Femur (tissue), 1 donor: ENCODE measurements around the gene GNAZ.

ENCODE experiments used
- DNase-seq: peaks from one replicate; pipeline ENCODE4 v3.0.0-alpha.2; 2017

GNAZ gene

DNA sequence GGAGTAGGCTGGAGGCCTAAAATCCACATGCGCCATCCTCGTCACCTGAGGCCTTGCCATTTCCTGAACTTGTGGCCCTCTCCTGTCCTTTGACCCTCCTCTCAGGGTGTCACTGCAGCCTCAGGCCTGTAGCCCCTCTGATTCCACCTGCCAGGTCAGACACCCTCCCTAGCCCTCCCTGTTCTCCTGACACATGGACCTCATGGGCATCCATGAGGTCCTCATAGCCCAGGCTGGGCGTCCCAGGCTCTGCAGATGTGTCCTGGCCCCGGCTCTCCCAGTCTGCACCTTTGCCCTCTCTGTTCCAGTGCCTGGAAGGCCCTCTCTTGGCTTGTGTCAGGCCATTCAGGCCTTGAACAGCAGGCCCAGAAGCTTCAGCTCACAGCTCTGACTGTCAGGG is 90.7 kb downstream of the GNAZ start:
- no peak for DNase-seq

DNA sequence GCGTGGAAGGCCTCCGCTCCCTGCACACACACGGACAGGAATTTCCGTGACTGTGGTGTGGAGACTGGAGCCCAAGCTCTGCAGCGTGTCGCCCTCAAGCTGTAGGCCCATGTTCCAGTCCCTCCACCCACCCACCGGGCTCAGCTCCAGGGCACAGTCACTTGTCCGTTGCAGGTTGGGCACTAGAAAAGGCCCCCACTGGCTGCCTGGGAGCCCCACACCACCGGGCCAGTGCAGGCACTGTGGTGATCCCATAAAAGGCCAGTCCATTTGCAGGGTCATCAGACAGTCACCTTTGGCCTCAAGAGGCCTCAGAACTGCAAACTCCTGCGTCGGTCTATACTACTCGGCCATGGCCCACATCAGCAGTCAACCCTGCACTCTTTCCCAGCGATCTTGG is 91.3 kb downstream of the GNAZ start:
- no peak for DNase-seq

DNA sequence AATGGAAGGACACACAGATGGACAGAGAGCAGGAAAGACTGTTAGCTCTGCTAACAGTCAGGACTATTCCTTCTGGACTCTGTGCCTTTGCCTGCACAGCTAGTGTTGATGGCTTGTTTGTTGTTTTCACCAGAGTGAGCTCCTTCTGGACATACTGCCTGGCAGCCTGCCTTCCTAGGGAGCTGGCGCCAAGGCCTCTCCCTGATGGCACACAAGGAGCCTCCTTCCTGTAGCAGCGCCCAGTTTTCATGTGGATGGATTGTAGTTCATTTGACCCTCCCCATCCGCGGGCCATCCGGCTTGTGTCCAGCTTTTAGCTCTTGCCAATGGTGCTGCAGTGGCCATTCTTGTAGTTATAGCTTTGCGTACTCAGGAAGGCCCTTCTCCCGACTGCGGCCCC is 93.3 kb downstream of the GNAZ start:
- no peak for DNase-seq

DNA sequence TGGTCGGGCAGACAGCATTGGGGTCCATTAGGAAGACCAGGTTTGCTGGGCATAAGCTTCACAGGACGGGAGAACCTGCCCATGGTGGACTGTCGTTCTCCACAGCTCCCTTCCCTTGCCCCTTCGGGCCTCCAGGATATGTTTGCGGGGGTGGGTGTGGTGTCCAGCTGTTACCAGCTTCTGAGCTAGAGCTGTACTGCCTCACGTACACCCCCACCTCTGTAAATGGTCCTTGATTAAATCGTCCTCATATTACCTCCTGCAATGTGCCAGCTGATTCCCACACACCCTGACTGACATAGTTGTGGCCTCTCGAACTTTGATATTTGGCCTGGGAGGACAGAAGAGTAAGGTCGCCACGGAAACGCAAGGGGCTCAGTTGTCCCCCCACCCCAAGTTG is 93.8 kb downstream of the GNAZ start:
- DNase-seq, result no peak

DNA sequence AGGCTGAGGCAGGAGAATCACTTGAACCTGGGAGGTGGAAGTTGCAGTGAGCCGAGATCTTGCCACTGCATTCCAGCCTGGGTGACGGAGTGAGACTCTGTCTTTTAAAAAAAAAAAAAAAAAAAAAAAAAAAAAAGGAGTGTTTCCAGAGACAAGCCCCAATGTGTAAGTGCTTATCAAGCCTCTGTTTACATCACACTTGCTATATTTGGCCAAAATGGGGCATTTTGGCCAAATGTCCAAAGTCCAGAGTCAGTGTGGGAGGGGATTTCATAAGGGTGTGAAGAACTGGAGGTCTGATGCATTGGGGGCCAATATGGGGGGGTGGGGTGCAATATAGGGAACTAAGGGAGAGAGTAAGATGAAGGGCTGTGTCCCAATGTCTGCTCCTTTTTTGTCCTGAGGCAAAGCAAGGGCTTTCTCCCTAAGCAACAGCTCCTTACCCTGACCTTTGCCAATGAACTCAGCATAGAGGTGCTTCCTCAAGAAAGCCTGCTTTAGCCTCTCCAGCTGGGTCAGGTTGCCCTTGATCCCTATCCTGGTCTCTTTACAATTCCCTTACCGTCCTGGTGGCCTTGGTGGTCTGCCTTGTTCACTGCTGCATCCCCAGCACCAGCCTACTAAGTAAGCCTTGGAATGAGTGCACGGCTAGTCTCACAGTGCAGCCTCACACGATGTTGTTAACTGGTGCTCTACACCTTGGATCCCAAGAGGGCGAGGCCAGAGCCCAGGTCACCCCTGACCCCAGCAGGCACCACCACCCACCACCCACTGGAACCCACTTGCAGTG is 95.9 kb downstream of the GNAZ start:
- no peak for DNase-seq

DNA sequence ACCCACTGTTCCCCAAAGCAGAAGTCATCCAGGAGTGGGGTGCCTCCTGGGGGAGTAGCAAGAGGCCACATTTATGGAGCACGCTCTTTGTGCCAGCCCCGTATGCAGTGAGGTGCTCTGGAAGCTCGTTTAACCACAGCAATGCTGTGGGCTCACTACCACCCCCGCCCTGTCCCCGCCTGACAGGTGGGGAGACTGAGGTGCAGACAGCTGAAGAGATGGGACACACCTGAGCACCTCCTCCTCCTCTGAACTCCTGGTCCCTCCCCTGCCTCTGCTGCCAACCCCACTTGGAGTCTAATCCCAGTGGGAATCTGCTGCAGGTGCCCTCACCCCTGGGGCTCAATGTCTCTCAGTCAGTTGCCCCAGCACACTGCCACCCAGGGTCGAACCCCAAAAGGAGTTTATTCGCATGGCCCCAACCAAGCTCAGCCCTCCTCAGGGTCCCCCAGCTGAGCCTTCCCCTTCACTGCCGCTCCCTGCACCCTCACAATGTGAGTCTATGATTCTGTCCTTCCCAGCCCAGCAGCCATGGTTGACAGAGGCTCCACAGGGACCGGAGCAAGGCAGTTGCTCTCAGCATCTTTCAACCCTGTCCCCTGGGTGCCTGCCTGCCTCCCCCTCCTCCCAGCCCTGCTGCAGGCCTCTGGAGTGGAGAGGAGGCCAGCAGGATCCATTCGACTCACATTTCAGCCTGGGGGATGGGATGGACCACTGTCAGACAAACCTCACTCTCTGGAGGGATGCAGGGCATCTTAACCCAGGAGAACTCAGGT is 96.7 kb downstream of the GNAZ start:
- no peak for DNase-seq

DNA sequence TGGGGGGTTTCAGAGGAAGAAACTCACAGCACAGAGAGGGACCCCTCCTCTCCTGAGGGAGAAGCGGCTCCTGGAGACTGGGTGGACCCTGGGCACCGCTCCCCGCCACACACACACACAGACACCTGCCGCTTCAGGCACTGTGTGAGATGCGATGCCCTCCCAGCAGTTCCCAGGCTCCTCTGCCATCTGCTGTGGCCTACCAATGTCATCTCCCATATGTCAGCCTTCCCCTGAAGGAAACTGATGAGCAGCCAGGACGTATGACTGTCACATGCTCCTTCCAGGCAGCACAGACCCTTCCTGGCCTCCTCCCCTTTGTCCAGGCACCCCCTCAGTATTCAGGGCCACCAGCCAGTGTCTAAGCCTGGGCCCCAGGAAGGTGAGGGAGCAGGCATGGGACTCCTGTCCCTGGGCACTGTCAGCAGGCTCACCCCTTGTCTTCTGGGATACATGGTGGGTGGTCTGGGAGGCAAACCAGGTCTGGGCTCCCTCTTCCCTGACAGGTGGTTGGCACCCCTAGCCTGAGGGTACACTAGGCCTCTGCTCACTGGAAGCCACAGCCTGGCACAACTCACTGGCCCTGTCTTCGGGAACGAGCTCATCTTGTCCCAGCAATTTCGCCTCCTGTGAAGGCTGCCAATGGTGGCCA is 98.2 kb downstream of the GNAZ start:
- DNase-seq, result no peak

DNA sequence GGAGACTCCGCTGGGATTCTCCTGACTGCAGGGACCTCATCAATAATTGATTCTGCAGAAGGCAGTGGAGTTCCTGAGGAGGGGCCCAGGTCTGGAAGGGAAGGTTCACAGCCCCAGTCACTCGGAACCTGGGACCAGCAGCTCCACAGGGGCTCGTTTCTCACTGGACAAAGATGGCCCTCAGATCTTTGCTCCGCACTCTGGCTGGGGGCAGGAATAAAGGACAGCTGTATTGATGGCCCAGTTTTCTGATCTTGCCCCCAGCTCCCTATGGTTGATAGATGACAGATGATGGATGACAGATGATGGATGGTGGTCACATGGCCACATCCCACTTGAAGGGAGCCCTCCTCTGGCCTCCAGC is 98.7 kb downstream of the GNAZ start:
- DNase-seq, result no peak
